ENCODE data around the gene TBC1D7.

The TBC1D7 gene

GRCh38 chr6:13263669-13264068, 64.7 kb downstream of the TBC1D7 start:
- no peak for DNase-seq

GRCh38 chr6:13262302-13263230, 65.8 kb downstream of the TBC1D7 start:
- no peak for DNase-seq

- no peak for DNase-seq
These were observed 66.8 kb downstream of the TBC1D7 start for GRCh38 chr6:13261464-13261994.

GRCh38 chr6:13260831-13261230, 67.5 kb downstream of the TBC1D7 start:
- no peak for DNase-seq

- no peak for DNase-seq
These were observed 68.2 kb downstream of the TBC1D7 start for GRCh38 chr6:13260101-13260598.

GRCh38 chr6:13259393-13259792, 68.9 kb downstream of the TBC1D7 start:
- no peak for DNase-seq

GRCh38 chr6:13256266-13257001, 71.9 kb downstream of the TBC1D7 start:
- DNase-seq: no peak

All from CD4-positive, alpha-beta T cell treated with Interleukin-17A for 1 hour (primary cell).